Measurements from ENCODE around the gene FBXO21. TPM values are rescaled to one million over a fixed set of nuclear protein-coding genes. Genes with fewer than 3 reads are reported as not detected.
"Not testable (repeated sequence)": the region's sequence is repeated elsewhere in the genome, so short reads cannot be mapped to it uniquely, and the experiment has no call there.

FBXO21 gene
- total RNA-seq, 6 donors from 2014 or later: 38.2 to 122 (median 59.0) TPM

GRCh38 chr12:117187421-117187820 is 2.8 kb downstream of the FBXO21 start:
- no peak for DNase-seq
- H3K9me3 ChIP-seq: no peaks in the 10 kb centered on the region
- H3K27ac ChIP-seq: peak overlapping the region in 3 of 4 donors; percentile 21 to 51 (median 40)
- peaks cover 0 to 39% (median 20%) of the 10 kb centered on the region in 4 donors for H3K36me3 ChIP-seq
- no peaks in the 10 kb centered on the region for H3K27me3 ChIP-seq
- H3K4me3 ChIP-seq: no peak overlapping the region
- no peak for ATAC-seq (ENCODE audit: low FRiP score in 2 of 2)
- H3K4me1 ChIP-seq: peaks cover 3 to 25% (median 16%) of the 10 kb centered on the region in 4 donors
- TF ChIP-seq CTCF (IDR thresholded peaks at IDR 0.05) (no peak), EP300 (IDR thresholded peaks at IDR 0.05) (no peak), POLR2AphosphoS5 (IDR thresholded peaks at IDR 0.05) (no peak), POLR2A (IDR thresholded peaks at IDR 0.05) (no peak)
- WGBS, 2 donors: 56% methylated on average over 4 of the region's 4 CpGs

GRCh38 chr12:117182866-117183265 is 7.4 kb downstream of the FBXO21 start:
- Histone ChIP-seq H3K4me3 (no peak overlapping the region), H3K4me1 (peaks cover 0 to 14% (median 0%) of the 10 kb centered on the region in 4 donors), H3K27ac (no peak overlapping the region), H3K27me3 (no peaks in the 10 kb centered on the region), H3K9me3 (no peaks in the 10 kb centered on the region), H3K36me3 (peaks cover 0 to 70% (median 27%) of the 10 kb centered on the region in 4 donors)
- ATAC-seq (ENCODE audit: low FRiP score in 2 of 2) (no peak), DNase-seq (no peak)
- TF ChIP-seq EP300 (IDR thresholded peaks at IDR 0.05): no peak
- 80 to 82% methylated on average over 3 of the region's 3 CpGs for WGBS, 2 donors

GRCh38 chr12:117181468-117181843 is 8.8 kb downstream of the FBXO21 start:
- not testable (repeated sequence) for ATAC-seq (ENCODE audit: low FRiP score in 2 of 2); DNase-seq; H3K27me3 ChIP-seq; H3K4me3 ChIP-seq; H3K27ac ChIP-seq; H3K4me1 ChIP-seq; H3K9me3 ChIP-seq
- 93 to 95% methylated on average over 8 of the region's 8 CpGs for WGBS, 2 donors
- peaks cover 0 to 71% (median 30%) of the 10 kb centered on the region in 4 donors for H3K36me3 ChIP-seq

- TF ChIP-seq POLR2AphosphoS5 (IDR thresholded peaks at IDR 0.05) (no peak), EP300 (IDR thresholded peaks at IDR 0.05) (no peak), POLR2A (IDR thresholded peaks at IDR 0.05) (no peak), CTCF (IDR thresholded peaks at IDR 0.05) (no peak)
- ATAC-seq (ENCODE audit: low FRiP score in 2 of 2) (no peak), DNase-seq (no peak)
- no peaks in the 10 kb centered on the region for H3K9me3 ChIP-seq
- 78 to 84% methylated on average over 4 of the region's 4 CpGs for WGBS, 2 donors
- peaks cover 0 to under 1% (median 0%) of the 10 kb centered on the region in 4 donors for H3K4me1 ChIP-seq
- no peak overlapping the region for H3K4me3 ChIP-seq
- H3K27ac ChIP-seq: no peak overlapping the region
- H3K27me3 ChIP-seq: no peaks in the 10 kb centered on the region
- peaks cover 0 to 71% (median 31%) of the 10 kb centered on the region in 4 donors for H3K36me3 ChIP-seq
Measured at GRCh38 chr12:117180758-117181467, 9.4 kb downstream of the FBXO21 start.

GRCh38 chr12:117178745-117179144 is 11.5 kb downstream of the FBXO21 start:
- WGBS, 2 donors: 98 to 100% methylated on average over 2 of the region's 2 CpGs
- Histone ChIP-seq H3K4me1 (peaks cover 0 to 3% (median 0%) of the 10 kb centered on the region in 4 donors), H3K36me3 (peaks cover 8 to 74% (median 38%) of the 10 kb centered on the region in 4 donors), H3K9me3 (no peaks in the 10 kb centered on the region), H3K4me3 (no peak overlapping the region), H3K27me3 (no peaks in the 10 kb centered on the region), H3K27ac (no peak overlapping the region)
- TF ChIP-seq POLR2A (IDR thresholded peaks at IDR 0.05) (no peak), CTCF (IDR thresholded peaks at IDR 0.05) (no peak), POLR2AphosphoS5 (IDR thresholded peaks at IDR 0.05) (no peak), EP300 (IDR thresholded peaks at IDR 0.05) (no peak)
- ATAC-seq (ENCODE audit: low FRiP score in 2 of 2): no peak
- no peak for DNase-seq

GRCh38 chr12:117178301-117178700 is 12.0 kb downstream of the FBXO21 start:
- H3K4me3 ChIP-seq: no peak overlapping the region
- ATAC-seq (ENCODE audit: low FRiP score in 2 of 2) (no peak), DNase-seq (no peak)
- no peak overlapping the region for H3K27ac ChIP-seq
- peaks cover 12 to 74% (median 41%) of the 10 kb centered on the region in 4 donors for H3K36me3 ChIP-seq
- TF ChIP-seq POLR2AphosphoS5 (IDR thresholded peaks at IDR 0.05) (no peak), POLR2A (IDR thresholded peaks at IDR 0.05) (no peak), CTCF (IDR thresholded peaks at IDR 0.05) (no peak), EP300 (IDR thresholded peaks at IDR 0.05) (no peak)
- WGBS, 2 donors: 90 to 91% methylated on average over 10 of the region's 10 CpGs
- H3K9me3 ChIP-seq: no peaks in the 10 kb centered on the region
- H3K27me3 ChIP-seq: no peaks in the 10 kb centered on the region
- H3K4me1 ChIP-seq: peaks cover 0 to 3% (median 0%) of the 10 kb centered on the region in 4 donors

Measured in upper lobe of left lung (tissue), 6 donors.